GM10847 (cell line): ENCODE measurements around the gene SHANK1.

Experiments used
- POLR2A ChIP-seq: IDR thresholded peaks from 2 replicates; pipeline ENCODE4 v1.6.1; 2011; ENCODE audit not compliant: insufficient read length; ENCODE audit errors: extremely low read depth

SHANK1 gene

DNA sequence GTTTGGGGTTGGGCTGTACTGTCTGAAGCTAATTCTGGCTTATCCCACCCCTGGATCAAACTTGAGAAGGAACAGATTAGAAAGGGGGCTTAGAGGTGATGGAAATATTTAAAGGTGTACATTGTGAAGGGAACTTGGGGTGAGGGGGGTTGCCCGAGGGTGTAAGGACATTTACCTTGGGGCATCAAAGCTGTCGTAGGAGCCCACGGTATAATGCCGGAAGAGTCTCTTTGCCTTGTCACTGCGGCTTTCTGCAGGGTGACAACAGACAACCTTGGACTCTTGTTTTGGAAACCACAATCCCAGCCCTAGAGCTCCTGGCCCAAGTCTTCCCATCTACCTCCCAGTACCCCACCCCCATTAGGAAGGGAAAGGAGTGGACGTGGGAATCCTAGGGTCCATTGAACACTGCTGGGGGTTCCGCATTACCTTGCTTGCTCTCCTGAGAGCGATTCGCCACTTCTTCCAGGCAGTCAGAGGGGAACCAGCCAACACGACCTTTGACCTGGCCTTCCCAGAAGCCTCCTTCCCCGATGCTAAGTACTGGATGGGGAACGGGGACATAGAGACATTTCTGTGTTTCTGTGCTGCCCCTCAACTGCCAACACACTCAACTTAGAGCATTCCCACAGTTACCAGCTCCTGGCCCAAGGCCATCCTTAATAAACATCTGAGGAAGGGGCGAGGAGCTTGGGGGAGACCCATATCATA lies 22.0 kb downstream of the SHANK1 start:
- TF ChIP-seq POLR2A: no peak

DNA sequence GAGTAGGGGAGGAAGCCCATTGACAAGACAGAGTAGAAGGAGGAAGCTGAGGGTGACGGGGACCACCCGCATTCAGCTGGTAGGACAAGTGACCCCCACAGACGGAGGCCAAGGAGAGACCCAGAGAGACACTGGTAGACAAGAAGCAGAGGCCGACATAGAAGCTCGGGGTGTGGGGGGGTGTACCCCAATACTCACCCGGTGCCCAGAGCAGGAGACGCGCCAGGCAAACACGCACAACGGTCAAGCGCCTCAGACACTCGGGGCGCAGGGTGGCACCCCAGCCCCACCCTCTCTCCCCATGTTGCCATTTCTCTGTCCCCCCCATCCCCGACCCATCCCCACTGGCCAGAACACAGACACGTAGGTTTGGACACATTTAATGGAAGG lies 23.5 kb downstream of the SHANK1 start:
- no peak for TF ChIP-seq POLR2A

DNA sequence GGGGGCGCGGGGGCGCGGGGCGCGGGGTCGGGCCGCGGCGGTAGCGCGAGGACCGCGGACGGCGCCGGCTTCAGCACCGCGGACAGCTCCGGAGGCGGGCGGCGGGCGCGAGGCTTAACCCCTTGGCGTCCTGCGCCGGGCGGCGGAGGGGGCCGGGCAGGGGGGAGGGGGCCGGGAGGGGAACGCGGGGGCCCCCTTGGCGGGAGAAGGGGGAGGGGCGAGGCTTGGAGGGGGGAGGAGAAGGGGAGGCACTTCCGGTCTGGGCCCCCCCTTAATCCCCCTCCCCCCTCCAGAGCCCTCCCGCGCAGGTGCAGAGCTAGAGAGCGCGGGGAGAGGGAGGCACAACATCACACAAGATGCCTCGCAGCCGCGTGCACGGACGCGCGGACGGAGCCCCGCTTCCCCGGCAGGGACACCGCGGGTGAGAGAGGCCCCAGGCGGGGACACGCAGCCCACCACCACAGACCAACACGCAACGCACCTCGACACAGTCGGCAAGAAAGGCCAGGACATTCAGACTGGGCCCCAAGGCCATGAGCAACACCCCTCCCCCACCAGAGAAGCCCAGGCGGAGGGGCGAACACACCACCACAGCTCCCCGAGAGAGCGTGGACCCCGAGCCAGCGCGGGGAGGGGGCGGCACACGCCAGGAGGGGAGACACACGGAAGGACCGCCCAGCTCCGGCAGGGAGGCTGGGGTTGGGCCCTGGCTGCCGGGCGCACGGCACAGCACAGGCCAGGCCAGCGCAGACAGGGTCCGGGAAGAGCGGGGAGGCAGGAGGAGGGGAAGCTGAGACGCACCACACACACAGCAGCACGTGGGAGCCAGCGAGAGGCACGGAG lies 24.1 kb downstream of the SHANK1 start:
- no peak for TF ChIP-seq POLR2A

DNA sequence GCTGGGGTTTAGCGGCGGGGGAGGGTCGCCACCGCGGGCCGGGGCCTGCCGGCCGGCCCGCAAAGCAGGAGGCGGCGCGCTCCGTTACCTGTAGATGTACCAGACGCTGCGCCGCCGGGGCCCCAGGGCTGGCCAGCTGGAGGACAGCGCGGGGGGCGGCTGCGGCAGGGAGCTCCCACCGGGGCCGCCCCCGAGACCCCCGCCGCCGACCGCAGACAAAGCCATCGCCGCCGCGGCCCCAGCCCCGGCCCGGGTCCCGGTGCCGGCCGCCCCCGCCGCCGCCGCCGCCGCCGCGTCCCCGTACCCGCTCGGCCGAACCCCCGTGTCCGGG lies 24.8 kb downstream of the SHANK1 start:
- no peak for TF ChIP-seq POLR2A

DNA sequence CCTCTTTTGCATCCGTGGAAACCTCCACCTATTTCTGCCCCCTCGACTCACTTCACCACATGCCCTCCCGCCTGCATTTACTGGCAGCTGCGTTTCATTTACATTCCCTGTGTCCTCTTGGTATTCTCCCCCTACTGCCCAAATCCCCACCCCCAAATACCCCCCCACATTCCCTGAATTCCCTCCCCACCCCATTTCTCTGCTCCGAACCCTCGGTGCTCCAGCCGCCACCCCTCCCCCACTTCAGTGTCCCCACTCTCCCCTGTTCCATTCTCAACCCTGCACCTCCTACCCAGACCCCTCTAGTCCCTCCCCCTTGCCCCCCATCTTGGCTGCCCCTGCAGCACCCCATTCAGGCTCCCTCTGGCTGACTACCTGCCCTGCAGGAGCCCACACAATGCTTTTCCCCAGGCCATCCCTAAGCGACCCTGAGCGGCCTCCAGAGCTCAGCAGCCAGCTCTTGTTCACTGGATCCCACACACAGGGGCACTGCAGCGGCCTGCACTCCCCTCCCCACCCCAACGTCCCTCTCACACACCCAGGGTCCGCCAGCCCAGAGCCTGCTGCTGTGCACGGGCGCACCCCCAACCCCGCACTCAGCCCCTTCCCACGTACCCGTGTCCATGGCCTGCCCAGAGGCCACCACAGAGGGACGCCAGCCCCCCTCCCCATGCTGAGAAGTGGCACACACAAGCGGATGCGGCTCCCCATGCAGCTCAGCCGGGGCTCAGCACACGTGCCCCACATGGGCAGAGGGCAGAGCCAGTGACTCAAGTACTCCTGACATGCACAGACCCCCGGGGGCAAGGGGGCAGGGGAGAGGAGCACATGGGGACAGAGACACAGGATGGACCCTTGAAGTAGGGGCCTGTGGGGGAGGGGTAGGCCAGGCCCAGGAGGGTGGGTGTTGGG lies 26.3 kb downstream of the SHANK1 start:
- TF ChIP-seq POLR2A: no peak

DNA sequence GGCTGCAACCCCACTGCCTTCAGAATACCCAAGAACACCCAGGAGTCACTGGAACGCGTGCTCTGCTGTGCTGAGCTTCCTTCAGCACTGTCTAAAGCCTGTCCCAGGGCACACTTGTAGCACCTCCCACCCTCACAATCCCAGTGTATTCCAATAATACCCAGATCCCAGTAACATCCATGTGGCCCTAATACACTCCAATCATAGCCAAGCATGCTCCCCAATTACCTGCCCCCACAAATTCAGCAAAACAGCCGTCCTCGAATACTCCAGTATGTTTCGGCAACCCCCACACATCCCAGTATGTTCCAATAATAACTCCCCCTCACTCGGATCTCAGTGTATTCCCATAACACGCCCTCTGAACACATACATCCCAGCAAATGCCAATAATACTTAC lies 29.2 kb downstream of the SHANK1 start:
- TF ChIP-seq POLR2A: no peak

DNA sequence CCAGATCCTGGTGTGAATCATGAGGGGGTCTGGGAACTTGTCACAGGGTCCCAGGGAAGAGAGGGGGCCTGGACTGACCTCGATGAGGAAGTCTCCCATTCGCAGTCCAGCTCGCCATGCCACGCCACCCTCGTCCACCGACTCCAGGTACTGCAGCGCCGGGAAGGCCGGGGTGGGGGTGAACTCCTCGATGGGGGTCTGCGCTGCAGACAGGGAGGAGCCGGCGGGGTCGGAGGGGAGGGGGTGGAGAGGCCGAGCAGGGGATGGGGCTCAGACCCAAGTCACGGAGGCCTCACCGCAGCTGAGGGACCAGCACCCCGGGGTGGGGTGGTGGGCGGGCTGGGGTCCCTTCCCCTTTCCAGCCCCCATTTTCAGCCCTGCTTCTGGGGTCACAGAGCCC lies 30.8 kb downstream of the SHANK1 start:
- no peak for TF ChIP-seq POLR2A

DNA sequence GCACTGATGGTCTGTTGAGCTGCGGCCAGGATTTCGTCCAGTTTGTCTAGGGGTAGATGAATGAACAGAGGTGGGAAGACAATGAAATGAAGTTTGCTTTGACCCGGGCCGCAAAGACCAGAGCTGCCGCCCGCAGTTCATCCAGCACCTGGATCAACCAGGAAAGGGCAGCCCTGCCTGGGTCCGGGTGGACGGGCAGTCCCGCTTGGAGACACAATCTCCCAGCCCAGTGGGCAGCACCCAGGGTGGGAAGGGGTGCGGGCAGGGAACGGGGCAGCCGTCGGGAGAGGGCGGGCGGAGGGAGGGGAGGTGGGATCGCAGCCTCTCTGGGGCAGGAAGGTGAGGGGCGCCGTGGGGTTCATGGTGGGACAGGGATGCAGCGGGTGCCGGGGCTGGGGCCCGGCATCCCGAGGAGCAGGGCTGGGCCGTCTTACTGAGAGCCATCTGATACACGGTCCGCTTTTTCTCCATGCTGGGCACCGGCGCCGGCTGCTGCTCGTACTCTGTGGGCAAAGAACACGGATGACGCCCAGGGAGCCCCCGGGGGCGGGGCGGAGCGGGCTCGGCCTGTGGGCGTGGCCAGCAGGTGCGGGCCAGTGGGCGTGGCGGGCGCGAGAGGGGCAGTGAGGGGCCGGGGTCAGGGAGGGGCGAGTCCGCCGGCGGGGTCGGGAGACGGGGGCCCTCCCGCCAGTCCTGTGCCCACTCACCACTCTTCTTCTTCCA lies 33.1 kb downstream of the SHANK1 start:
- TF ChIP-seq POLR2A: no peak

DNA sequence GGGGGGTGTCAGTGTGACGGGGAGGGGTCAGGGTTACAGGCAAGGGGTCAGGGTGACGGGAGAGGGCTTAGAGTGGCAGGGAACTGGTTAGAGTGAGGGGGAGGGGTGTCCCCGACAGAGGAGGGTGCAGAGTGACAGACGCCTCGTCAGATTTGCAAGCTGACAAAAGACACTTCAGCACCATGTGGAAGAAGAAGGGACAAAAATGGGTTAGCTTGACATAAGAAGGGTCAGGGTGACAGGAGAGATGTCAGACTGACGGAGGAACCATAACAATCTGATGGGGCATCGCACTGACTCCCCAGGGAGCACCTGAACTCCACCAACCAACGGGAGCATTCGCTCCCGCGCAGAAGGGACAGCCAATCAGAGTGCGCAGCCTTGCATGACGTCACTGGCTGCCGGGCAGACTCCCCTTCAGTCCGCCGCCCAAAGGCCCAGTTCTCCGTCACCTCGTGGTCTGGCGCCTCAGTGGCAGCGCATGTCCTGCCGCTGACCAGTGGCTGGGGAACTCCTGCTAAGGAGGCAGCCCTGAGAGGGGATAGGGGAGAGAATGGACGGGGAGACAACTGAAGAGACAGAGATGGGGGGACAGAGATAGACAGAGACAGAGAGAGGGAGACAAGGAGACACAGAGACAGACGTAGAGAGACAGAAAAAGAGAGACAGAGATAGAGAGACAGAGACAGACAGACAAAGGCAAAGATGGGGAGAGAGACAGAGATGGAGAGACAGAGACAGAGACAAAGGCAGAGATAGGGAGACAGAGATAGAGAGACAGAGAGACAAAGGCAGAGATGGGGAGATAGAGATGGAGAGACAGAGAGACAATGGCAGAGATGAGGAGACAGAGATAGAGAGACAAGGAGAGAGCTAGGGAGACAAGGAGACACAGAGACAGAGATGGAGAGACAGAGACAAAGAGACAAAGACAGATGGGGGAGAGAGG lies 40.2 kb downstream of the SHANK1 start:
- no peak for TF ChIP-seq POLR2A

DNA sequence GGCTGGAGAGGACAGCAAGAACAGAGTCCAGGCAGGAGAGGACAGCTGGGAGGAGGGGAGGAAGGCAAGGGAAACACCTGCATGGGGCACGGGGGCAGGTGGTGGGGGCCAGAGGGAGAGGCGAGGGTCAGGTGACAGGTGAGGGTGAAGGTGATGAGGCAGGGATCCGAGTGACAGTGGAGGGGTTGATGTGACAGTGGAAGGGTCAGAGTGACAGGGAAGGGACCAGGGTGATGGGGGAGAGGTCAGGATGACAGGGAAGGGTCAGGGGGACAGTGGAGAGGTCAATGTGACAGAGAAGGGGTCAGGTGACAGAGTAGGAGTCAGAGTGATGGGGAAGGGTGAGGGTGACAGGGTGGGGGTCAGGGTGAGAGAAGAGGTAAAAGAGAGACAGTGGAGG lies 41.3 kb downstream of the SHANK1 start:
- no peak for TF ChIP-seq POLR2A

DNA sequence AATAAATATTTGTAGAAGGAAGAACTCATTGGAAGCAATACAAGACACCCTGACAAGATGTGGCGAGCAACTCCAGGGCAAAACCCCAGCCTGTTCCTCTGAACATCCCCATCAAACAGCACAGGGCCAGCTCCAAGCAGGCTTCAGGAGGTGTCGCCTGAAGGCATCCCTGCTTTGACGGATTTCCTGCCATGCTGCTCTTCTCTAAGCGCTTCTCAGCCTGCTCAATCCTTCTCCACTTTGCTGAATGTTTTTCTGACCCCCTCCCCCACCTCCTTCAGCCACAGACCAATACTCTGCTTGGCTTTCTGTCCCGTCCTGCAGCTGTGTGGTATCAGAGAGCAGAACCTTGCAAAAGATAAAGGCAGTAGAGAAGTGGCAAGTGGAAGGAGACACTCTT lies 42.0 kb downstream of the SHANK1 start:
- no peak for TF ChIP-seq POLR2A

DNA sequence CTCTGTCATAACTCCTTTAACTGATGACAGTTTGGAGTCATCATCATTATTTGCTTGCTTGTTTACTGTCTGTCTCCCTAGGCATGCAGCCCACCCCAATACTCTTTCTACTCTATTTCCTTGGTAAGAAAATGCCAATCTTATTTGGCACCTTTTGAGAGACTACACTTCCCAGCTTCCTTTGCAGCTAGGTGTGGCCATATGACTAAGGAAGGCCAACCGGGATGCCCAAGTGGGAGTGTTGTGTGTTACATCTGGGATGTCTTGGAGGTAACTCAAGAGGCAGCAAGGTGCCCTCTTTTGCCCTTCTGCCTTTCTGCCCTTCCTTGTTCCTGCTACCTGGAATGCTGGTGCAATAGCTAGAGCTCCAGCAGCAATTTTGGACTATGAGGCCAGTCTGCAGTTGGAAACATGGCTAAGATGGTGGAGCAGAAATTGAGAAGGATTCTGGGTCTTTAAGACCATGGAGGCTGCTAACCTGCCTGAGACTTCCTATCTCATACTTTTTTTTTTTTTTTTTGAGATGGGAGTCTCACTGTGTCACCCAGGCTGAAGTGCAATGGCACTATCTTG lies 42.9 kb downstream of the SHANK1 start:
- no peak for TF ChIP-seq POLR2A

DNA sequence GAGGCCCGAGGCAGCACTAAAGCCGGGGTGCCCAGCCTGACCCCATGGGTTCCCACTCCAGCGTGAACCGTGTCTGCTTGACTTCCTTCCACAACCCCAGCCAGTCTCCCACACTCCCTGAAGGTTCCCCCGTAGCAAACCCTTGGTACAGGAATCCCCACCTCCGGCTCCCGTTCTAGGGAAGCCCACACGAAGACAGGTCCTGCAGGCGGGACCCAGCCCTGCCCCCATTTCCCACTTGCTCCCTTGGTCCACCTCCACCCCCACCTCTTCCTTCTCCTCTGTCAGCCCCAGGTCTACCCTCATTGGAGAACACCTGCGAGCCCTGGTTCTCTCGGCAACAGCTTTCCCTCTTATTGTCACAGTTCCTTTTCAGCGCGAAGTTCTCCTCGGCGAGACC lies 46.5 kb downstream of the SHANK1 start:
- TF ChIP-seq POLR2A: no peak

DNA sequence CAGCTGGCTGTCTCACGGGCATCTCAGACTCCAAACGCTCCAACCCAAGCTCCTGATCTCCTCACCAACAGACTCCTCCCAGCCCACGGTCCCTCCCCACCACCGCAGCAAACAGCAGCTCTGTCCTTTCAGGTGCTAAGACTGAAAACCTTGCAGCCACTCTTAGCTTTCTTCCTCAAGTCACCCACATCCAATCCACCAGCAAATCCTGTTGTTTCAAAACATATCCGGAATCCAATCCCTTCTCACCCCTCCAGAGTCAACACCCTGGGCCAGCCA lies 49.6 kb downstream of the SHANK1 start:
- no peak for TF ChIP-seq POLR2A

DNA sequence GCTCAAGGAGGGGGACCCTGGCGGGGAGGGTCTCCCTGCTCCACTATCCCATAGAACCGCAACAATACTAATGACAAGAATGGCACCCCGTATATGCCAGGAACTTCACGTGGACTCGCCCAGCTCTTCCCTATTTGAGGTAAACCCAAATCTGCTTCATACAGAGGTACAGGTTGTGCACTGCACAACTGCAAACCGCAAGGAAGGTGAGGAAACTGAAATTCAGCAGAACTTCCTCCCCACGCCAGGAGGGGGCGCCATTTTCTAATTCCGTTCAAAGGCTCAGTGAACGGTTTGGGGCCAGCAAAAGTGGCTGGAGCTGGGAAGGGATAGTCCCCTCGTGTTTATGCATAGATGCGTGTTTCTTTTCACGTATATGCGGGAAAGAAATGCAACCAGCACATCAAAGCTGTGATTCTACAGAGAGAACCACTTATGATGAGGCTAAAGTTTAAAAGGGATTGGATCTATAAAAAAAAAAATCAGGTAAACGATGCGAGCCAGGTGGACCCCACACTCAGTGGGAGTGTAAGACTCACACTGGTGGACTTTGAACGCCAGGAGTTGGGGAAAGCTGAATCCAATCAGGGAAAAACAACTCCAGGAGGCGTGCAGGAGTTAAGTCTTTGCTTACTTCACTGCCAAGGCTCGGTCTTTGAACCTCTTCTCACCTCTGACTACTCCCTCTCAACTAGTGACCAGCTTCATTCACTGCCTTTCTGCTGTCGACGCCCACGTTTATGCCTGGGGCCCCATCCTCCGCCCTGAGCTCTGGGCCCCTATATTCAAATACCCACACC lies 50.1 kb downstream of the SHANK1 start:
- TF ChIP-seq POLR2A: no peak
